OCI-LY1 (cell line): Measurements from ENCODE around the gene GPC2.
A peak's percentile ranks its signal among the peaks of the same experiment; 100 is the strongest.

Experiments used
- H2AFZ ChIP-seq: fragments of 200-600 bp; sonication (generic), shearing (Covaris generic); 2 replicates; pipeline ENCODE4 v1.6.0; 2014; ENCODE audit warnings: antibody characterized with exemption, mild to moderate bottlenecking, low read length
- H3F3A ChIP-seq: fragments of 200-600 bp; sonication (generic), shearing (Covaris generic); 2 replicates; pipeline ENCODE4 v1.6.0; 2014; ENCODE audit warnings: mild to moderate bottlenecking, antibody characterized with exemption, low read length, moderate library complexity; ENCODE audit not compliant: insufficient read depth
- H3K27ac ChIP-seq: fragments of 200-600 bp; sonication (generic); 2 replicates; pipeline ENCODE4 v1.5.1; 2014; ENCODE audit warnings: low read length, mixed run types, mild to moderate bottlenecking, low read depth; ENCODE audit not compliant: poor library complexity, severe bottlenecking
- H3K27me3 ChIP-seq: fragments of 200-600 bp; sonication (generic); 2 replicates; pipeline ENCODE4 v1.6.0; 2014; ENCODE audit warnings: antibody characterized with exemption, mild to moderate bottlenecking, low read length, moderate library complexity; ENCODE audit not compliant: insufficient read depth
- H3K36me3 ChIP-seq: fragments of 200-600 bp; sonication (generic); 2 replicates; pipeline ENCODE4 v1.6.1; 2014; ENCODE audit warnings: mild to moderate bottlenecking, antibody characterized with exemption, low read length, moderate library complexity, mixed read lengths; ENCODE audit not compliant: insufficient read depth
- H3K4me1 ChIP-seq: fragments of 200-600 bp; sonication (generic); 2 replicates; pipeline ENCODE4 v1.5.1; 2014; ENCODE audit warnings: mild to moderate bottlenecking, low read length, moderate library complexity; ENCODE audit not compliant: insufficient read depth, severe bottlenecking
- H3K4me2 ChIP-seq: fragments of 200-600 bp; sonication (generic), shearing (Covaris generic); 2 replicates; pipeline ENCODE4 v1.6.1; 2014; ENCODE audit warnings: low read length
- H3K4me3 ChIP-seq: fragments of 200-600 bp; sonication (generic); 2 replicates; pipeline ENCODE4 v1.5.1; 2014; ENCODE audit warnings: low read length, low read depth, mild to moderate bottlenecking, mixed read lengths; ENCODE audit not compliant: poor library complexity, severe bottlenecking
- H3K79me2 ChIP-seq: fragments of 200-600 bp; shearing (Covaris generic); 2 replicates; pipeline ENCODE4 v1.6.1; 2016; ENCODE audit warnings: mixed run types, low read length, mixed read lengths; ENCODE audit not compliant: insufficient read depth
- H3K9ac ChIP-seq: fragments of 200-600 bp; sonication (generic), shearing (Covaris generic); 2 replicates; pipeline ENCODE4 v1.6.1; 2014; ENCODE audit warnings: mild to moderate bottlenecking, low read length, mixed read lengths
- H3K9me2 ChIP-seq: fragments of 200-600 bp; sonication (generic), shearing (Covaris generic); 2 replicates; pipeline ENCODE4 v1.6.1; 2014; ENCODE audit warnings: low read depth, mild to moderate bottlenecking, low read length, mixed read lengths
- H3K9me3 ChIP-seq: fragments of 200-600 bp; shearing (Covaris generic); 2 replicates; pipeline ENCODE4 v1.6.1; 2014; ENCODE audit warnings: low read length, mixed read lengths
- H4K20me1 ChIP-seq: fragments of 200-600 bp; sonication (generic), shearing (Covaris generic); 2 replicates; pipeline ENCODE4 v1.6.0; 2016; ENCODE audit warnings: mild to moderate bottlenecking, low read length; ENCODE audit not compliant: insufficient read depth
- CTCF ChIP-seq: fragments of 200-600 bp; sonication (generic), shearing (Covaris generic); IDR thresholded peaks from 2 replicates; pipeline ENCODE4 v1.5.1; 2017; ENCODE audit warnings: mild to moderate bottlenecking, antibody characterized with exemption, low read length, moderate library complexity, mixed read lengths
- EZH2 ChIP-seq: fragments of 200-600 bp; sonication (generic), shearing (Covaris generic); IDR thresholded peaks from 2 replicates; pipeline ENCODE4 v1.8.0; 2017; ENCODE audit warnings: borderline replicate concordance, mixed run types, mild to moderate bottlenecking, antibody characterized with exemption, low read length, moderate library complexity, mixed read lengths

The GPC2 gene

GRCh38 chr7:100154651-100155491 lies 22.3 kb downstream of the GPC2 start:
- peaks cover 6% of the 10 kb centered on the region for H3K79me2 ChIP-seq
- H4K20me1 ChIP-seq: no peaks in the 10 kb centered on the region
- H2AFZ ChIP-seq: no peak overlapping the region
- TF ChIP-seq EZH2 (no peak), CTCF (no peak; the same call in 1 of the 2 replicates)
- peaks cover 60% of the 10 kb centered on the region for H3K36me3 ChIP-seq
- no peaks in the 10 kb centered on the region for H3K9me2 ChIP-seq
- no peak overlapping the region for H3K4me2 ChIP-seq
- H3F3A ChIP-seq: peaks cover 5% of the 10 kb centered on the region; the same call in 1 of the 2 replicates
- H3K27ac ChIP-seq: no peak overlapping the region
- H3K27me3 ChIP-seq: no peaks in the 10 kb centered on the region
- no peak overlapping the region for H3K4me3 ChIP-seq
- peaks cover 78% of the 10 kb centered on the region for H3K4me1 ChIP-seq
- H3K9ac ChIP-seq: no peak overlapping the region
- H3K9me3 ChIP-seq: no peaks in the 10 kb centered on the region

GRCh38 chr7:100153708-100154535 lies 23.3 kb downstream of the GPC2 start:
- Histone ChIP-seq H3K36me3 (peaks cover 60% of the 10 kb centered on the region), H3K9me3 (no peaks in the 10 kb centered on the region), H3K4me3 (no peak overlapping the region), H2AFZ (no peak overlapping the region), H3K4me2 (no peak overlapping the region), H3F3A (peaks cover 5% of the 10 kb centered on the region; the same call in 1 of the 2 replicates), H4K20me1 (no peaks in the 10 kb centered on the region), H3K27me3 (no peaks in the 10 kb centered on the region), H3K9me2 (no peaks in the 10 kb centered on the region), H3K4me1 (peaks cover 80% of the 10 kb centered on the region), H3K9ac (no peak overlapping the region), H3K79me2 (peaks cover 11% of the 10 kb centered on the region), H3K27ac (peak overlapping the region; percentile 32)
- TF ChIP-seq CTCF (no peak), EZH2 (no peak)

GRCh38 chr7:100152937-100153666 lies 24.1 kb downstream of the GPC2 start:
- no peaks in the 10 kb centered on the region for H3K9me3 ChIP-seq

More at GRCh38 chr7:100152937-100153666, 24.1 kb downstream of the GPC2 start:
- Histone ChIP-seq H3K36me3 (peaks cover 60% of the 10 kb centered on the region), H2AFZ (no peak overlapping the region), H3F3A (peaks cover 5% of the 10 kb centered on the region; the same call in 1 of the 2 replicates), H3K27ac (peak overlapping the region; percentile 44), H4K20me1 (no peaks in the 10 kb centered on the region), H3K79me2 (peaks cover 11% of the 10 kb centered on the region), H3K9me2 (no peaks in the 10 kb centered on the region), H3K4me1 (peaks cover 82% of the 10 kb centered on the region), H3K4me3 (no peak overlapping the region), H3K4me2 (peak overlapping the region; percentile 29; the same call in 1 of the 2 replicates), H3K27me3 (no peaks in the 10 kb centered on the region), H3K9ac (no peak overlapping the region)
- no peak for TF ChIP-seq EZH2
- no peak for TF ChIP-seq CTCF
